NB4 (cell line): ENCODE data around the gene METRN.

Source experiments
- DNase-seq: peaks from one replicate; pipeline ENCODE4 v3.0.0; 2010; ENCODE audit warnings: low read depth
- H3K4me3 ChIP-seq: one replicate; pipeline ENCODE4 v1.5.1; 2011; ENCODE audit warnings: mild to moderate bottlenecking, low read depth, low read length, moderate library complexity
- CTCF ChIP-seq: IDR thresholded peaks from one replicate; pipeline ENCODE4 v1.5.1; 2012; ENCODE audit warnings: low read depth, low read length
- MAX ChIP-seq: IDR thresholded peaks from 2 replicates; pipeline ENCODE4 v1.6.1; 2011; ENCODE audit warnings: low read depth, low read length
- MYC ChIP-seq: IDR thresholded peaks from 2 replicates; pipeline ENCODE4 v1.6.1; 2011; ENCODE audit warnings: low read depth, low read length
- POLR2A ChIP-seq: IDR thresholded peaks from 2 replicates; pipeline ENCODE4 v1.6.1; 2011; ENCODE audit warnings: mild to moderate bottlenecking; ENCODE audit not compliant: insufficient read length; ENCODE audit errors: extremely low read depth

METRN gene

DNA sequence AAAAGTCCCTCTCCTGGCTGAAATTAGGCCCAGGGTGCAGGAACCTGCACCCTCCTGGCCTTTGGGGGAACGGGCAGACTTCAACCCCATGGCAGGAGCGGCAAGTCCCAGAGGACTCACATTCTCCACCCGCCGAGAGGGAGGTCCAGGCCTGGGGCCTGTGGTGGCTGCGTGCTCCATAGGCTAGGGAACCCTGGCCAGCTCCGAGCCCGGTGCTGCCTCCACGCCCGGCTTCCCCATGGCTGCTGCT lies 11.2 kb downstream of the METRN start:
- H3K4me3 ChIP-seq, result no peak overlapping the region
- TF ChIP-seq MYC, result no peak
- TF ChIP-seq POLR2A, result no peak
- TF ChIP-seq CTCF, result no peak
- TF ChIP-seq MAX, result no peak
- peak; percentile 61 for DNase-seq

DNA sequence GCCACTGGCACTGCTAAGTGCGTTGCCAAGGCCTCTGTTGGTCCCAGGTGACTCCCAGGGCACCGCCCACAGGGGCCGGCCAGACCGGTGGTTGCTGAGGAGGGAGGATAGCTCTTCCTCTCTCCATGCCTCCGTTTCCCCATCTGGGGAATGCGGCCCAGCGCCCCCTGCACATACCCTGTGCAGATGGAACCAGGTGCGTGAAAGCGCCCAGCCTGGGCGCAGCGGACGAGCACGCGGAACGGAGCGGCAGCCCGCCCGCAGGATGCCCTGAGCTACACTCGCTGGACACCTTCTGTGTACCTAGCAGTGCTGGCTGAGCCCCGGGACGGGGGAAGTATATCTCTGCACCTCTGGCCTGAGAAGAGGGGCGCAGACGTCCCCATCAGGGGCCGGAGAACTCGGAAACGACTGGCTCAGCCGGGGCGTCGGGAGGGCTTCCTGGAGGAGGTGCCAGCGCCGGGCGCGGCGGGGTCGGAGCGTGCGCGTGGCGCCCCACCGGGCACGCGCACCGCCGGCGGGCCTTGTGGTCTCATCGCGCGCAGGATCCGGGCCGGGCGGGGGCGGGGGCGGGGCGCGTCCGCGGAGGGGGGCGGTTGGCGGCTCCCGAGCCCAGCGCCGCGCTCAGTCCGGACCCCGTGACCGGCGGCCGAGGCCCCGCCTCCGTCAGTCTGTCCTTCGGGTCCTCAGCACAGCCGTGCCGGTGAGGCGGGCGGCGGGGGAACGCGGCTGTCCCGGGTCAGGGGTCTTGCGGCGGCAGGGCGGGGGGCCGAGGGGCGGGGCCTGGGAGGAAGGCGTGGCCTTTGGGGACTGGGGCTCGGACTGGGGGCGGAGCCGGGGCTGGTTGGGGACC lies 11.7 kb downstream of the METRN start, which contains the start of the genes CCDC78 and HAGHL:
Gene CCDC78 (minus strand): TSS at position 6 of the 853 bp plus-strand sequence. CDS start 76 bp downstream, outside the sequence.
Gene HAGHL (plus strand): TSS at position 669 of the 853 bp plus-strand sequence. CDS start 404 bp downstream, outside the sequence.
- H3K4me3 ChIP-seq, result peak within 1 kb of the TSS; percentile 69
- DNase-seq, result peak; percentile 80
- no peak for TF ChIP-seq POLR2A
- 0 out of 2 replicates have a peak, but pooled peaks have one; percentile 34 for TF ChIP-seq MAX
- TF ChIP-seq CTCF, result no peak
- TF ChIP-seq MYC, result no peak

DNA sequence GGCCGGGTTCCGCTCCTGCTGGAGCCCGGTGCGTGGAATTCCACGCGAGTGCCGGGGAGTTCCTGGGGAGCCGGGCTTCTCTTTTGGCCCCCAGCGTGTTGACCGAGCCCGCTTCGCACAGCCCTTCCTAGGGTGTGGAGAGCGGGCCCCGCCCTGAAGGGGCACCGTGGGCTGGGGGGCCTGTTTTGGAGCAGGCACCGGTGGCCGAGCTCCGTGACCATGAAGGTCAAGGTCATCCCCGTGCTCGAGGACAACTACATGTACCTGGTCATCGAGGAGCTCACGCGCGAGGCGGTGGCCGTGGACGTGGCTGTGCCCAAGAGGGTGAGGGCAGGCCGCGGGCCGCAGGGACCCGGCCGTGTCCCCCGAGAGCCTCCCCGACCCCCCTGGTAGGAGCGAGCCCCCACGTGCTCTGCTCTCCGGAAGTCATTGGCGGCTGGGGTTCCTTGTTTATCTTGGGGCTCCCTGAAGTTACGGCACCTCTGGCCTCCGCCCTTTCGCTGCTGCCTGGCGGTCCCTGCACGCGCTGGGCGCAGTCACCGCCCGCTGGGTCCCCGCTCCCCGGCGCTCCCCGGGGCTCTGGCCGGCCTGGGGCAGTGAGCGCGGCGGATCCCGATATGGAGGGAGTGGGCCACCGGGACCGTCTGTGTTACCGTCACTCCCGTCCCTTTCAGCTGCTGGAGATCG lies 12.5 kb downstream of the METRN start:
- H3K4me3 ChIP-seq, result peak overlapping the region; percentile 69
- peak; percentile 65 for DNase-seq
- TF ChIP-seq POLR2A (peak; percentile 49), MAX (peak; percentile 37; the same call in 1 of the 2 replicates), MYC (peak; percentile 28; the same call in 1 of the 2 replicates), CTCF (no peak)

DNA sequence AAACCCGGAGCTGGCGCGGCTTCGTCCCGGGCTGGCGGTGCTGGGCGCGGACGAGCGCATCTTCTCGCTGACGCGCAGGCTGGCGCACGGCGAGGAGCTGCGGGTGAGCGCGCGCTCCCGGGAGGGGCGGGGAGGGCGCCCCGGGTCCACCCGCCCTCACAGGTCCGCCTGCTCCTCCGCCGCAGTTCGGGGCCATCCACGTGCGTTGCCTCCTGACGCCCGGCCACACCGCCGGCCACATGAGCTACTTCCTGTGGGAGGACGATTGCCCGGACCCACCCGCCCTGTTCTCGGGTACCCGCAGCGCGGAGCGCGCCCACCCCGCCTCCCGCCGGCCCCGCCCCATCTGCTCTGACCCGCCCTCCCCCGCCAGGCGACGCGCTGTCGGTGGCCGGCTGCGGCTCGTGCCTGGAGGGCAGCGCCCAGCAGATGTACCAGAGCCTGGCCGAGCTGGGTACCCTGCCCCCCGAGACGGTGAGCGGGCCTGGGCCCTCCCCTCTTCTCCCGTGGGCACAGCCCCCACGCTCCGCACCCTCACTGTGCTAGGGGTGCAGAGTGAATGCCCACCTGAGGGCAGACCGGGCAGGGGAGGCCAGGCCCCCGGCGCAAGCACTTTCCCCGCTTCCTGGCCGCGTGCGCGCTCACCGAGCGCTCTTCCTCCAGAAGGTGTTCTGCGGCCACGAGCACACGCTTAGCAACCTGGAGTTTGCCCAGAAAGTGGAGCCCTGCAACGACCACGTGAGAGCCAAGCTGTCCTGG lies 13.4 kb downstream of the METRN start:
- DNase-seq, result peak; percentile 92
- peak overlapping the region; percentile 69 for H3K4me3 ChIP-seq
- TF ChIP-seq MAX (peak; percentile 97), MYC (peak; percentile 97), POLR2A (peak; percentile 35), CTCF (no peak)

DNA sequence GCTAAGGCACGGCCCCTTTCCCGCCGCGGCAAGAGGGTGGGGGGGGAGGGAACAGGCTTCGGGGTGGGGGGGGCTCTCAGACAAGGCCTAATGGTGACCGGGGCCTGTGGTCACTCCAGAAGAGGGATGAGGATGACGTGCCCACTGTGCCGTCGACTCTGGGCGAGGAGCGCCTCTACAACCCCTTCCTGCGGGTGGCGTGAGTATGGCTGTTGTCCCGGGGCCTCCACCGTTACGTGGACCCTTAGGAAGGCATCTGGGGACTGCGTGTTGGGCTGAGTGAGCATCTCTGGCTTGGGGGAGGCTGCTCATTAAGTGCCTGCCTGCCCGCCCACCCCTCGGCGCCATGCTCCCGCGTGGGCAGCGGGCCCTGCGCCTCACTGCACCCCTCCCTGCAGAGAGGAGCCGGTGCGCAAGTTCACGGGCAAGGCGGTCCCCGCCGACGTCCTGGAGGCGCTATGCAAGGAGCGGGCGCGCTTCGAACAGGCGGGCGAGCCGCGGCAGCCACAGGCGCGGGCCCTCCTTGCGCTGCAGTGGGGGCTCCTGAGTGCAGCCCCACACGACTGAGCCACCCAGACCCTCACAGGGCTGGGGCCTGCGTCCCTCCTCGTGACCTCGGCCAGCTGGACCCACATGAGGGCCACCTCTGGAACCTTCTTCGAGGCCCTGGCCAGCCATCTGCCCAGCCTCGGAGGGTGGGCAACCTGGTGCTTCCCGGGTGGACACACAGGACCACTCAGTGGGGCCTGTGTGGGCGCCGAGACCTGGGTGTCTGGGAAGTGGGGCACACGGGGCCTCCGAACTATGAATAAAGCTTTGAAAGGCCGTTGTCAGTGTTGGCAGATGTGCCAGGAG lies 14.2 kb downstream of the METRN start:
- TF ChIP-seq CTCF, result no peak
- no peak for TF ChIP-seq MAX
- no peak for TF ChIP-seq MYC
- TF ChIP-seq POLR2A, result no peak
- H3K4me3 ChIP-seq, result peak overlapping the region; percentile 65
- peak; percentile 9 for DNase-seq
